DND-41 (cell line): ENCODE results near the gene CARD9.

Experiments used
- ATAC-seq: fragments of 200-7000 bp; cut with Tn5 transposase; 3 replicates; pipeline ENCODE4 v1.9.1; 2021; ENCODE audit warnings: low read depth; ENCODE audit not compliant: insufficient read depth
- DNase-seq: peaks from one replicate; pipeline ENCODE4 v3.0.0-alpha.2; 2020
- H2AFZ ChIP-seq: 2 replicates; pipeline ENCODE4 v1.6.0; 2012; ENCODE audit warnings: low read depth, low read length
- H3K27ac ChIP-seq: 2 replicates; pipeline ENCODE4 v1.5.1; 2012; ENCODE audit warnings: low read length, inconsistent platforms
- H3K27me3 ChIP-seq: fragments of 200-600 bp; sonication (generic); 2 replicates; pipeline ENCODE4 v1.6.0; 2012; ENCODE audit warnings: low read length, mild to moderate bottlenecking, inconsistent platforms; ENCODE audit not compliant: insufficient read depth, poor library complexity
- H3K36me3 ChIP-seq: 2 replicates; pipeline ENCODE4 v1.5.1; 2012; ENCODE audit warnings: low read length, inconsistent platforms; ENCODE audit not compliant: insufficient read depth
- H3K4me1 ChIP-seq: 2 replicates; pipeline ENCODE4 v1.5.1; 2012; ENCODE audit warnings: mild to moderate bottlenecking, low read length; ENCODE audit not compliant: insufficient read depth
- H3K4me2 ChIP-seq: 2 replicates; pipeline ENCODE4 v1.6.0; 2012; ENCODE audit warnings: mild to moderate bottlenecking, moderate library complexity, low read length, inconsistent platforms; ENCODE audit not compliant: insufficient read depth
- H3K4me3 ChIP-seq, 2 experiments: fragments of 200-600 bp in 1 of 2; shearing (Covaris generic) in 1 of 2; 2 replicates each; pipeline ENCODE4 v1.5.1; 2012 to 2016; ENCODE audit warnings: inconsistent platforms in 2 of 2, low read length in 2 of 2, mild to moderate bottlenecking in 2 of 2, low read depth in 1 of 2, moderate library complexity in 1 of 2
- H3K79me2 ChIP-seq: 2 replicates; pipeline ENCODE4 v1.6.0; 2012; ENCODE audit warnings: low read length, inconsistent platforms; ENCODE audit not compliant: insufficient read depth
- H3K9ac ChIP-seq: 2 replicates; pipeline ENCODE4 v1.6.0; 2012; ENCODE audit warnings: low read depth, mild to moderate bottlenecking, inconsistent platforms, low read length, moderate library complexity
- H3K9me3 ChIP-seq: 2 replicates; pipeline ENCODE4 v1.5.1; 2012; ENCODE audit warnings: low read length, moderate library complexity, mild to moderate bottlenecking, inconsistent platforms; ENCODE audit not compliant: insufficient read depth, severe bottlenecking
- H4K20me1 ChIP-seq: 2 replicates; pipeline ENCODE4 v1.6.0; 2012; ENCODE audit warnings: low read length; ENCODE audit not compliant: insufficient read depth
- CTCF ChIP-seq: IDR thresholded peaks from 2 replicates; pipeline ENCODE4 v1.5.1; 2012; ENCODE audit warnings: borderline replicate concordance, low read length, moderate library complexity, mild to moderate bottlenecking; ENCODE audit not compliant: poor library complexity, severe bottlenecking; ENCODE audit errors: extremely low read depth
- EZH2 ChIP-seq: IDR thresholded peaks from 3 replicates; pipeline ENCODE4 v1.6.1; 2012; ENCODE audit warnings: borderline replicate concordance, low read depth, mild to moderate bottlenecking, moderate library complexity, low read length, inconsistent platforms; ENCODE audit not compliant: severe bottlenecking

The CARD9 gene

GRCh38 chr9:136316896-136317676 lies 56.4 kb downstream of the CARD9 start:
- Histone ChIP-seq H3K27me3 (peaks cover 9% of the 10 kb centered on the region), H3K27ac (no peak overlapping the region), H3K9me3 (peaks cover 11% of the 10 kb centered on the region), H3K79me2 (no peaks in the 10 kb centered on the region), H2AFZ (no peak overlapping the region), H4K20me1 (0 out of 2 replicates have a peak, but pooled peaks cover under 1% of the 10 kb centered on the region), H3K9ac (no peak overlapping the region), H3K4me2 (no peak overlapping the region), H3K4me1 (no peaks in the 10 kb centered on the region), H3K36me3 (no peaks in the 10 kb centered on the region), H3K4me3 (no peak overlapping the region)
- ATAC-seq: no peak
- DNase-seq: no peak
- TF ChIP-seq CTCF: no peak
- TF ChIP-seq EZH2: no peak

GRCh38 chr9:136316271-136316751 lies 57.2 kb downstream of the CARD9 start:
- Histone ChIP-seq H3K4me3 (no peak overlapping the region), H3K4me2 (no peak overlapping the region), H3K27ac (no peak overlapping the region), H2AFZ (no peak overlapping the region), H3K36me3 (no peaks in the 10 kb centered on the region), H3K79me2 (no peaks in the 10 kb centered on the region), H3K9ac (no peak overlapping the region), H4K20me1 (no peaks in the 10 kb centered on the region), H3K27me3 (peaks cover 1% of the 10 kb centered on the region), H3K4me1 (no peaks in the 10 kb centered on the region), H3K9me3 (peaks cover 11% of the 10 kb centered on the region)
- ATAC-seq (no peak), DNase-seq (no peak)
- TF ChIP-seq CTCF (no peak), EZH2 (no peak)

- H3K27ac ChIP-seq: no peak overlapping the region
- no peaks in the 10 kb centered on the region for H3K4me1 ChIP-seq
- no peak overlapping the region for H3K4me3 ChIP-seq
- no peak overlapping the region for H3K4me2 ChIP-seq
- no peak for TF ChIP-seq CTCF
- no peak overlapping the region for H3K9ac ChIP-seq
- no peaks in the 10 kb centered on the region for H3K36me3 ChIP-seq
- peaks cover 11% of the 10 kb centered on the region for H3K9me3 ChIP-seq
- no peak overlapping the region for H2AFZ ChIP-seq
- DNase-seq (no peak), ATAC-seq (no peak)
- no peaks in the 10 kb centered on the region for H4K20me1 ChIP-seq
- no peaks in the 10 kb centered on the region for H3K79me2 ChIP-seq
- H3K27me3 ChIP-seq: no peaks in the 10 kb centered on the region
Measured at GRCh38 chr9:136314944-136315343, 58.5 kb downstream of the CARD9 start.
